GM12878 (cell line): Measurements from ENCODE around the gene COBLL1. TPM values are rescaled to one million over a fixed set of nuclear protein-coding genes. Genes with fewer than 3 reads are reported as not detected.

Source experiments
- ATAC-seq: fragments of 200-7000 bp; cut with Tn5 transposase; 3 replicates; pipeline ENCODE4 v1.9.1; 2020; ENCODE audit warnings: mild to moderate bottlenecking, moderate library complexity
- BruUV-seq: library from RNA; stranded (reverse); fragments of 400-500 nt; replicated peaks from 2 replicates; lab custom pipeline; 2021; lab: Mats Ljungman, UMichigan
- CTCF ChIA-PET: fragments of 300-600 bp; sonication (Branson Sonifier 250); formaldehyde crosslinking; extraction: SDS; loops from one replicate; lab custom pipeline; 2021; ENCODE audit warnings: inconsistent platforms; lab: Yijun Ruan, JAX
- POLR2A ChIA-PET: fragments of 350-600 bp; formaldehyde crosslinking; extraction: SDS; loops from one replicate; lab custom pipeline; 2021; ENCODE audit warnings: inconsistent platforms; lab: Charles Lee
- RAD21 ChIA-PET: fragments of 300-600 bp; sonication (Branson Sonifier 250); formaldehyde crosslinking; loops from one replicate; lab custom pipeline; 2023; ENCODE audit warnings: antibody characterized with exemption; ENCODE audit not compliant: unreplicated experiment; lab: Charles Lee
- SMC1A ChIA-PET: fragments of 300-600 bp; sonication (Branson Sonifier 250); formaldehyde crosslinking; loops from one replicate; lab custom pipeline; 2023; ENCODE audit not compliant: unreplicated experiment, uncharacterized antibody; lab: Charles Lee
- DNase-seq: peaks from one replicate; pipeline ENCODE4 v3.0.0-alpha.2; 2011; ENCODE audit warnings: low read depth, low spot score
- FAIRE-seq: peaks from 3 replicates; lab custom pipeline; 2011; peaks lifted over from hg19 to GRCh38; lab: Jason Lieb, UNC
- H2AFZ ChIP-seq: 2 replicates; pipeline ENCODE4 v1.6.0; 2011; ENCODE audit warnings: low read depth, low read length, control low read depth; ENCODE audit not compliant: control insufficient read depth
- H3K27ac ChIP-seq: 2 replicates; pipeline ENCODE4 v1.5.1; 2011; ENCODE audit warnings: control low read depth; ENCODE audit not compliant: control insufficient read depth, insufficient read depth
- H3K27me3 ChIP-seq, 2 experiments: replicated peaks in 1 of 2; 2 replicates each; pipeline versions ENCODE4 v1.6.0 to v1.6.1; 2011; ENCODE audit warnings: low read length in 1 of 2; ENCODE audit not compliant: control insufficient read depth in 2 of 2, insufficient read depth in 2 of 2
- H3K36me3 ChIP-seq, 2 experiments: 2 replicates each; pipeline ENCODE4 v1.5.1; 2011; ENCODE audit warnings: low read length in 1 of 2; ENCODE audit not compliant: control insufficient read depth in 2 of 2, insufficient read depth in 2 of 2
- H3K4me1 ChIP-seq: 2 replicates; pipeline ENCODE4 v1.6.1; 2011; ENCODE audit warnings: mild to moderate bottlenecking, low read length, moderate library complexity, mixed read lengths; ENCODE audit not compliant: control insufficient read depth, insufficient read depth
- H3K4me2 ChIP-seq: 2 replicates; pipeline ENCODE4 v1.6.0; 2011; ENCODE audit warnings: control low read depth; ENCODE audit not compliant: control insufficient read depth, insufficient read depth
- H3K4me3 ChIP-seq: fragments of 200-600 bp; sonication (generic); 2 replicates; pipeline ENCODE4 v1.5.1; 2016
- H3K79me2 ChIP-seq: 2 replicates; pipeline ENCODE4 v1.6.0; 2011; ENCODE audit warnings: low read length; ENCODE audit not compliant: control insufficient read depth, insufficient read depth
- H3K9ac ChIP-seq: 2 replicates; pipeline ENCODE4 v1.8.0; 2011; ENCODE audit warnings: low read length, control low read depth, mixed read lengths; ENCODE audit not compliant: control insufficient read depth, insufficient read depth
- H3K9me3 ChIP-seq: replicated peaks from 3 replicates; pipeline ENCODE4 v1.5.1; 2011; ENCODE audit warnings: mild to moderate bottlenecking, low read length; ENCODE audit not compliant: control insufficient read depth, insufficient read depth
- H4K20me1 ChIP-seq: 2 replicates; pipeline ENCODE4 v1.6.0; 2011; ENCODE audit not compliant: control insufficient read depth, insufficient read depth
- CHD1 ChIP-seq: IDR thresholded peaks from 2 replicates; pipeline ENCODE4 v1.6.1; 2012; ENCODE audit warnings: low read depth, low read length, improper control_type of control experiment
- CTCF ChIP-seq, 3 experiments: IDR thresholded peaks in 2 of 3; conservative IDR thresholded peaks in 1 of 3; 2 replicates each; pipeline ENCODE4 v1.5.1; 2011; ENCODE audit warnings: low read depth in 3 of 3, low read length in 3 of 3, mild to moderate bottlenecking in 3 of 3, control low read depth in 2 of 3, moderate library complexity in 2 of 3, inconsistent platforms in 1 of 3, mixed read lengths in 1 of 3; ENCODE audit not compliant: control insufficient read depth in 2 of 3, insufficient read depth in 1 of 3; ENCODE audit errors: extremely low read depth in 1 of 3
- HDGF ChIP-seq: fragments of 450-650 bp; IDR thresholded peaks from 2 replicates; pipeline ENCODE4 v1.6.1; 2016; ENCODE audit warnings: antibody characterized with exemption
- IKZF1 ChIP-seq: fragments of 450-650 bp; conservative IDR thresholded peaks from 2 replicates; pipeline ENCODE4 v1.6.1; 2017; ENCODE audit warnings: antibody characterized with exemption, mild to moderate bottlenecking
- IKZF2 ChIP-seq, 2 experiments: fragments of 450-650 bp; IDR thresholded peaks; 2 replicates each; pipeline ENCODE4 v1.6.1; 2017; ENCODE audit warnings: mild to moderate bottlenecking in 2 of 2, moderate library complexity in 2 of 2
- IRF4 ChIP-seq: IDR thresholded peaks from 2 replicates; pipeline ENCODE4 v1.6.1; 2011; ENCODE audit warnings: low read depth, low read length
- MAX ChIP-seq: IDR thresholded peaks from 2 replicates; pipeline ENCODE4 v1.6.1; 2012; ENCODE audit warnings: low read depth, low read length, improper control_type of control experiment
- WGBS: methylation state at CpG from one replicate; pipeline ENCODE4 v1.1.6; 2016; ENCODE audit warnings: low lambda C conversion rate; ENCODE audit not compliant: insufficient replicate concordance, insufficient coverage; ENCODE audit errors: missing lambda C conversion rate; 5-methylcytosine and 5-hydroxymethylcytosine counted together
- in situ Hi-C: fragments of 300-500 bp; cut with MboI; formaldehyde crosslinking; loops from 9 replicates; pipeline ENCODE4 v1.14.3; 2018; ENCODE audit warnings: mixed read lengths
- intact Hi-C: fragments of 100-400 bp; cut with micrococcal nuclease; formaldehyde crosslinking; loops from one replicate; pipeline ENCODE4 v1.14.2; 2022; ENCODE audit not compliant: unreplicated experiment
- polyA plus RNA-seq, 11 experiments: library from polyadenylated mRNA; depleted of rRNA in 4 of 11; unstranded in 6 of 11; stranded (reverse) in 5 of 11; fragments of >200 nt; fragmentation: Nextera tagmentation in 4 of 11; fragmentation: Illumina TruSeq in 1 of 11; extraction: Ambion mirVana in 4 of 11; extraction: Trizol in 1 of 11; gene quantifications; 1 replicate in 1 of 11; 2 replicates in 10 of 11; pipeline versions ENCODE4 v1.2.1 to v1.2.3, GENCODE V29; 2011 to 2016; ENCODE audit warnings: inconsistent platforms in 2 of 11, missing spikeins in 2 of 11, low read depth in 1 of 11
- total RNA-seq, 4 experiments: library from RNA; depleted of rRNA in 3 of 4; stranded (reverse); fragments of >200 nt in 3 of 4; fragmentation: Illumina TruSeq in 1 of 4; extraction: Trizol in 1 of 4; gene quantifications; 2 replicates each; pipeline versions ENCODE4 v1.2.1 to v1.2.3, GENCODE V29; 2013 to 2021

The COBLL1 gene
- total and polyA plus RNA-seq, 10 of the 15 experiments (the other 5 are each of a cell fraction or from before 2014, with no cell fraction given) = 0.46 TPM; not detected in 9

GRCh38 chr2:164842624-164842966 is 972 bp upstream of the COBLL1 start:
- intact Hi-C loops (no loop called here), in situ Hi-C loops (no loop called here)
- no TSS peak for BruUV-seq
- no peak overlapping the region for H2AFZ ChIP-seq
- H3K79me2 ChIP-seq = no peaks in the 10 kb centered on the region
- no peak overlapping the region for H3K4me3 ChIP-seq
- no peaks in the 10 kb centered on the region for H3K9me3 ChIP-seq
- H3K36me3 ChIP-seq = no peaks in the 10 kb centered on the region
- ChIA-PET CTCF (interaction anchor here (0.8 kb wide), 1 partner anchor 15 kb away, joined by 4 read pairs; no protein-coding TSS in a partner anchor), POLR2A (no interaction called here), RAD21 (no interaction called here), SMC1A (no interaction called here)
- no peak for ATAC-seq
- TF ChIP-seq MAX = no peak
- no peak for TF ChIP-seq CHD1
- TF ChIP-seq CTCF (IDR thresholded peaks at IDR 0.05 in 2 of 3, conservative IDR thresholded peaks at IDR 0.05 in 1 of 3; ENCODE audit: control insufficient read depth in 2 of 3, extremely low read depth in 1 of 3, insufficient read depth in 1 of 3, low read depth in 3 of 3, low read length in 3 of 3) = no peak
- no peak for TF ChIP-seq IKZF1
- no peak for TF ChIP-seq IKZF2 (IDR thresholded peaks at IDR 0.05)
- no peak for TF ChIP-seq HDGF
- no peak for TF ChIP-seq IRF4
- H3K4me1 ChIP-seq = no peaks in the 10 kb centered on the region
- peaks cover 5 to 14% of the 10 kb centered on the region in 2 experiments for H3K27me3 ChIP-seq
- no peak for FAIRE-seq
- no peak overlapping the region for H3K27ac ChIP-seq
- H3K4me2 ChIP-seq = no peak overlapping the region
- H4K20me1 ChIP-seq = no peaks in the 10 kb centered on the region
- no peak for DNase-seq
- 36% methylated on average over 8 of the region's 8 CpGs for WGBS
- H3K9ac ChIP-seq = no peak overlapping the region
